HEK293 (cell line): ENCODE data around the gene NUP58.

Source experiments
- CTCF ChIP-seq: fragments of 450-650 bp; formaldehyde crosslinking; IDR thresholded peaks from 2 replicates; pipeline ENCODE4 v1.5.1; 2016; ENCODE audit warnings: missing biosample characterization, missing genetic modification characterization
- HIC1 ChIP-seq: fragments of 450-650 bp; formaldehyde crosslinking; IDR thresholded peaks from 2 replicates; pipeline ENCODE4 v1.5.1; 2016; ENCODE audit warnings: missing biosample characterization, missing genetic modification characterization
- OSR2 ChIP-seq: fragments of 450-650 bp; formaldehyde crosslinking; IDR thresholded peaks from 2 replicates; pipeline ENCODE4 v1.5.1; 2016; ENCODE audit warnings: missing biosample characterization, missing genetic modification characterization
- PRDM1 ChIP-seq: fragments of 450-650 bp; formaldehyde crosslinking; IDR thresholded peaks from 2 replicates; pipeline ENCODE4; 2016; ENCODE audit warnings: missing biosample characterization, missing genetic modification characterization
- ZBTB20 ChIP-seq: fragments of 450-650 bp; formaldehyde crosslinking; IDR thresholded peaks from 2 replicates; pipeline ENCODE4 v1.5.1; 2016; ENCODE audit warnings: missing biosample characterization, missing genetic modification characterization
- ZNF121 ChIP-seq: fragments of 450-650 bp; formaldehyde crosslinking; IDR thresholded peaks from 2 replicates; pipeline ENCODE4 v1.5.1; 2016; ENCODE audit warnings: missing biosample characterization, missing genetic modification characterization
- ZNF132 ChIP-seq: fragments of 450-650 bp; formaldehyde crosslinking; IDR thresholded peaks from 2 replicates; pipeline ENCODE4 v1.5.1; 2017; ENCODE audit warnings: missing biosample characterization, missing genetic modification characterization, borderline replicate concordance
- ZNF311 ChIP-seq: fragments of 450-650 bp; formaldehyde crosslinking; IDR thresholded peaks from 2 replicates; pipeline ENCODE4 v1.5.1; 2017; ENCODE audit warnings: missing biosample characterization, missing genetic modification characterization, borderline replicate concordance
- ZNF324 ChIP-seq: fragments of 450-650 bp; formaldehyde crosslinking; IDR thresholded peaks from 2 replicates; pipeline ENCODE4 v1.5.1; 2016; ENCODE audit warnings: missing biosample characterization, missing genetic modification characterization
- ZNF449 ChIP-seq: fragments of 450-650 bp; formaldehyde crosslinking; IDR thresholded peaks from 2 replicates; pipeline ENCODE4 v1.5.1; 2017; ENCODE audit warnings: missing biosample characterization, mild to moderate bottlenecking, missing genetic modification characterization, moderate library complexity
- ZNF501 ChIP-seq: fragments of 450-650 bp; formaldehyde crosslinking; IDR thresholded peaks from 2 replicates; pipeline ENCODE4 v1.5.1; 2016; ENCODE audit warnings: missing biosample characterization, missing genetic modification characterization

- TF ChIP-seq CTCF, result no peak
- TF ChIP-seq ZNF121 (tag by site-specific recombination), result no peak
- TF ChIP-seq PRDM1 (tag by site-specific recombination), result no peak
- no peak for TF ChIP-seq ZBTB20
- no peak for TF ChIP-seq ZNF311 (tag by site-specific recombination)
- TF ChIP-seq ZNF501, result no peak
- TF ChIP-seq HIC1 (tag by site-specific recombination), result no peak
- no peak for TF ChIP-seq ZNF132 (tag by site-specific recombination)
- TF ChIP-seq ZNF449 (tag by site-specific recombination), result no peak
- no peak for TF ChIP-seq ZNF324
- TF ChIP-seq OSR2 (tag by site-specific recombination), result no peak
These were observed 44.2 kb downstream of the NUP58 start for GRCh38 chr13:25345576-25345975.
